ENCODE data around the gene TBATA.
A peak's percentile ranks its signal among the peaks of the same experiment; 100 is the strongest.

TBATA gene

DNA sequence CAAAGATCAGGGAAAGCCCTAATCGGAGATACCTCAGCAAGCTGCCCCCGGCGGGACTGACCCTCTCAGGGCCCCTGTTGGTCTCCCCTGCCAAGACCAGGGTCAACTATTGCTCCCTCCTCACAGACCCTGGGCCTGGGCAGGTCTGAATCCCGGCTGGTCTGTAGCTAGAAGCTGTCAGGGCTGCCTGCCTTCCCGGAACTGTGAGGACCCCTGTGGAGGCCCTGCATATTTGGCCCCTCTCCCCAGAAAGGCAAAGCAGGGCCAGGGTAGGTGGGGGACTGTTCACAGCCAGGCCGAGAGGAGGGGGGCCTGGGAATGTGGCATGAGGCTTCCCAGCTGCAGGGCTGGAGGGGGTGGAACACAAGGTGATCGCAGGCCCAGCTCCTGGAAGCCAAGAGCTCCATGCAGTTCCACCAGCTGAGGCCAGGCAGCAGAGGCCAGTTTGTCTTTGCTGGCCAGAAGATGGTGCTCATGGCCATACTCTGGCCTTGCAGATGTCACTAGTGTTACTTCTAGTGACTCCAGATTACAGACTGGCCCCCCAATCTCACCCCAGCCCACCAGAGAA is 24.1 kb downstream of the TBATA start:
- DNase-seq: no peak

DNA sequence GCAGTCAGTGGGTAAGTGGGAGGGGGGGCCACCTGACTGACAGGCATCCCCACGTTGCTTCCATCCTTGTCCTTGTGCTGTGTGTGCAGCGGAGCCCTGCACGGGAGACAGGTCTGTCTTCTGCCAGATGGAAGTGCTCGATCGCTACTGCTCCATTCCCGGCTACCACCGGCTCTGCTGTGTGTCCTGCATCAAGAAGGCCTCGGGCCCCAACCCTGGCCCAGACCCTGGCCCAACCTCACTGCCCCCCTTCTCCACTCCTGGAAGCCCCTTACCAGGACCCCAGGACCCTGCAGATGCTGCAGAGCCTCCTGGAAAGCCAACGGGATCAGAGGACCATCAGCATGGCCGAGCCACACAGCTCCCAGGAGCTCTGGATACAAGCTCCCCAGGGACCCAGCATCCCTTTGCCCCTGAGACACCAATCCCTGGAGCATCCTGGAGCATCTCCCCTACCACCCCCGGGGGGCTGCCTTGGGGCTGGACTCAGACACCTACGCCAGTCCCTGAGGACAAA is 24.8 kb downstream of the TBATA start:
- no peak for DNase-seq

- no peak for DNase-seq
These were observed 25.4 kb downstream of the TBATA start for GRCh38 chr10:70759781-70760180.

GRCh38 chr10:70758757-70759514 is 26.2 kb downstream of the TBATA start:
- peak in 13 of 14 donors; percentile 3 to 69 (median 37) for DNase-seq

DNA sequence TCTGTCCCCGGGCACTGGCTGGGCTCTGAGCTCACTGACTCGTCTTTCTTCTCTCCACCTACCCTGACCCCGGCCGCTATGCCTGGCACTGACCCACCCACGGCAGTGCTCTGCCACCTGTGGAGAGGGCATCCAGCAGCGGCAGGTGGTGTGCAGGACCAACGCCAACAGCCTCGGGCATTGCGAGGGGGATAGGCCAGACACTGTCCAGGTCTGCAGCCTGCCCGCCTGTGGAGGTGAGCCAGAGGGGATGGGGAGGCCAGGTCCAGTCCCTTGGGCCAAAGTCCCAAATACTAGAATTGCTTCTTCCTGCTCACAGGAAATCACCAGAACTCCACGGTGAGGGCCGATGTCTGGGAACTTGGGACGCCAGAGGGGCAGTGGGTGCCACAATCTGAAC is 27.3 kb downstream of the TBATA start:
- no peak for DNase-seq

GRCh38 chr10:70756700-70757360 is 28.3 kb downstream of the TBATA start:
- no peak for DNase-seq

DNA sequence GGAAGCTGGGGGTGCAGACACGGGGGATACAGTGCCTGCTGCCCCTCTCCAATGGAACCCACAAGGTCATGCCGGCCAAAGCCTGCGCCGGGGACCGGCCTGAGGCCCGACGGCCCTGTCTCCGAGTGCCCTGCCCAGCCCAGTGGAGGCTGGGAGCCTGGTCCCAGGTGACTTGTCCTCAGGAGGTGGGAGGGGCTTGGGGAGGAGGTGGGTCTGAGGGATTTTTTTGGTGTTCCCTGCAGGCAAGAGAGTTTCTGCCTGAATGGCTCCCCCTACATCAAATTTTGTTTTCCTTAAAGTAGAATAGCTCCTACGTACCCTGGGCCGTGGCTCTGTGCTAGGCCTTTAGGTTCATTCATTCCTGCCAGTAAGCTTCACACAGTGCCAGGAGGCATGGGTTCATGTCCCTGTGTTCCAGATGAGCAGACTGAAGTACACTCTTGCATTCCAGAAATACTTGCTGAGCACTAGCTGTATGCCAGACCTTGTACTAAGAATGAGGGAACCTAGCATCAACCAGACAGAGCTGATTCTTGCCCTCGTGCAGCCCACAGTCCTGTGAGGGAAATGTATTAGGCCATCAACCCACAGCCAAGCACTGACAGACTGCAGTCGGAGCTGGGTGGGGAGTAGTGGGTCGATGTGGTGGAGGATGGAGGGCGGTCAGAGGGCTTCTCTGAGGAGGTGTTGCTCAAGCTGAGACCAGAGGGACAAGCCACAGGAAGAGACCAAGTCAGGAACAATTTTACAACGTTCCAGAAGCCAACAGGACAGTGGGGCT is 31.1 kb downstream of the TBATA start:
- no peak for DNase-seq

DNA sequence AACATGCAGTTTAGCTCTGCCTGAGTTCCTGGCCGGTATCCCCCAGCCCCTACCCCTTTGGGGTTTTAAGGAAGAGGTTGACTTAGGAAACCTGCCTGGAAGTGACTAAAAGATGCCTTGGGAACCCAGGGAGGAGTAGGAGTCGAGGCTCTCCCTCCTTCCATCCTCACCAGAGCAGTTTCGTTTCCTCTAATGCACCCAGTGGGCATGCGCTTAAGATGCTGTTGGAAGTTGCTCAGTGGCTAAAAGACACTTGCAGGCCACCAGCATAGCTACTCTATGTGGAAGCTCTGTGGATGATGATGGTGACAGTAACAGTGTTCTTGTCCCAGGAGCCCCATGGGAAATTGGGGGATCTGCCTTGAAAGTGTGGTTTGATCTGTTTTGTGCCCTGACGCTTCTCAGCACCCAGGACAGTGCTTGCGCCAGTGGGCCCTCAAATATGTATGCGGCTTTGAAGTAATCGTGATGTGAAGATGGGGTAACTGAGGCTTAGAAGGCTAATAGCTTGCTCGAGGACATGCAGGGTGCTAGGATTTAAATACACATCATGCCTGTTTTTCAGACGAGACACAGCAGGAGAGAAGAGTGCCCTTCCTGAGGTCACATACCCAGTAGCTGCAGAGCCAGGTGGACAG is 32.0 kb downstream of the TBATA start:
- DNase-seq: peak in 4 of 14 donors; percentile 12 to 28 (median 18)

DNA sequence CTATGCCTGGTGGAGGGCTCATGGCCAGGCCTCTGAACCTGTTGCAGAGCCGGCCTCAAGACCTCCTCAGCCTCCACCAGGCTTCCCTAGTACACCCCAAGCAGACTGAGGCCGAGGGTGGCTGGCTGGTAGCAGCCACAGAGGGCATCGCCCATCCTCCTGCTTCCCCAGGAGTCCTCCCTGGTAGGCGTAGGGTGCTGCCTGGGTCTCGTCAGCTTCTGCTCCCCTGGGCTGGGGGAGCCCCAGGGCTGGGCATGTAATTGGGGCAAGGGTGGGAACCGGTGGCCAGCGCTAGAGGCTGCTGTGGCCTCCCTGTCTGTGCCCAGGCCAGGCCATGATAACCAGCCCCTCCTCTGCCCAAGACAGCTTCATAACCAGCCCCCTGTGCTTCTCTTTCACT is 32.6 kb downstream of the TBATA start:
- DNase-seq: no peak

- no peak for DNase-seq
These were observed 33.2 kb downstream of the TBATA start for GRCh38 chr10:70751991-70752390.

GRCh38 chr10:70751356-70751755 is 33.8 kb downstream of the TBATA start:
- DNase-seq: no peak

GRCh38 chr10:70750156-70750703 is 34.9 kb downstream of the TBATA start:
- DNase-seq: no peak

DNA sequence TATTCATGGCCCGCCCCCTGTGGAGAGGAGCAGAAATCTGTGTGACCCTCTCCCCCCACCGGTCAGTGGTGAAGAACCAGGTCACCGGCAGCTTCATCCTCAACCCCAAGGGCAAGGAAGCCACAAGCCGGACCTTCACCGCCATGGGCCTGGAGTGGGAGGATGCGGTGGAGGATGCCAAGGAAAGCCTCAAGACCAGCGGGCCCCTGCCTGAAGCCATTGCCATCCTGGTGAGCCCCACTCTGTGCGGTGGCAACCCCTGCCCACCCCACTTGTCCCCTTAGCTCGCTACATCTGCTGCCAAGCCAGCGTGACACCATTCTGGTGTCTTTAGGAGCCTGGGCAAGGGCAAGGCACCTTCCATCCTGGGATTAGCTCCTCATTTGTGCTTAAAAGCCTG is 35.4 kb downstream of the TBATA start:
- DNase-seq: no peak

- no peak for DNase-seq
These were observed 36.2 kb downstream of the TBATA start for GRCh38 chr10:70748801-70749573.

DNA sequence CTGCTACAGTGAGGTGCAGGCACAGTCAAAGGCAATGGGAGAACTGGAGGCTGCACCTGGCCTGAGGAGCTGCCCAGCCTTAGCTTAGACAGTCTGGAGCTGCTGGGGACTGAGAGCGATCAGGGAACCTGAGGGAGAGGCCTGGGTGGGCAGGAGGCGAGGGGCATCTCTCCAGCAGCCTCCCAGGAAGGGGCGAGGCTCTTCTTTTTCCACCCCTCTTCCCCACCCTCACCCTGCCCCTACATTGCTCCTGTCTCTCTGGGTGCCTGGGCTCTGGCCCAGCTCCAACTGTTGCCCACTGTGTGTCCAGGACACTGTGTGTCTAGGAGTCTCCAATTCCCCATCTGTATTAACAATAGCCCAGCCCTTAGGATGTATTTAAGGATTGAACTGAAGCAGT is 36.9 kb downstream of the TBATA start:
- no peak for DNase-seq

- no peak for DNase-seq
These were observed 37.8 kb downstream of the TBATA start for GRCh38 chr10:70747192-70747965.

- DNase-seq: no peak
These were observed 39.6 kb downstream of the TBATA start for GRCh38 chr10:70745555-70745954.

- no peak for DNase-seq
These were observed 40.5 kb downstream of the TBATA start for GRCh38 chr10:70744617-70745143.

DNA sequence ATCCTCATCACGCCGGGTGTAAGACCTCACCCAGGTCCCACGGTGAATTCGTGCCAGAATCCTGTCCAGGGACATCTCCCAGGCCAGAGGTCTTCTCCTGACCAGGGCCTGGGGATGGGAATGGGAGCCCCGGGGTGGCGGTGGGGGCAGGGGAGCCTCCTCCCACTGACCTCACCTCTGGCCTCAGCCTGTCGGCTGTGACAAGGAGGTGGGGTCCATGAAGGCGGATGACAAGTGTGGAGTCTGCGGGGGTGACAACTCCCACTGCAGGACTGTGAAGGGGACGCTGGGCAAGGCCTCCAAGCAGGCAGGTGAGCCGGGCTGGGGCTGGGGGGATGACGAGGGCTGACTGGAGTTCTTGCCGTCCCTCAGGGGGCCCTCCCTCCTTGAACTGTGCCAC is 41.3 kb downstream of the TBATA start:
- no peak for DNase-seq

DNA sequence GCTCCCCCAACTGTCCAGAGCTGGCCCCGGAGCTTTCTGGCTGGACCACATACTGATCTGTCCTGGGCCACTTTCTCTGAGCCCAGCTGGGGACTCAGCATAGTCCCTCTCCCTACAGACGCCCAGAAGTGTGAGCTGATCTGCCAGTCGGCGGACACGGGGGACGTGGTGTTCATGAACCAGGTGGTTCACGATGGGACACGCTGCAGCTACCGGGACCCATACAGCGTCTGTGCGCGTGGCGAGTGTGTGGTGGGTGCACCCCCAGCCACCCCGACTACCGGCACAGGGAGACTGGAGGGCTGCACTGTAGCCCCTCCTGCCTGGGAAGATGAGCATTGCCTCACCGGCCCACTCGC is 41.8 kb downstream of the TBATA start:
- no peak for DNase-seq
